Tibial nerve (tissue), 4 donors: ENCODE results near the gene PCSK2.

Experiments used
- EP300 ChIP-seq, 2 donors: sonication (generic); formaldehyde crosslinking; IDR thresholded peaks; one replicate each; pipeline ENCODE4 v1.6.1; 2017; ENCODE audit warnings: antibody characterized with exemption in 2 of 2, mild to moderate bottlenecking in 1 of 2
- POLR2A ChIP-seq, 2 donors: fragments of 450-650 bp; IDR thresholded peaks; one replicate each; pipeline ENCODE4 v1.6.1; 2017; ENCODE audit warnings: antibody characterized with exemption in 2 of 2, mild to moderate bottlenecking in 2 of 2, moderate library complexity in 2 of 2
- TF ChIP-seq, protein P1 (sequence below), 5 experiments: fragments of 200-600 bp in 3 of 5; fragments of 450-650 bp in 2 of 5; sonication (generic) in 3 of 5; IDR thresholded peaks; one replicate each; pipeline ENCODE4 v1.5.1; 2016 to 2019; ENCODE audit warnings: antibody characterized with exemption in 5 of 5, mild to moderate bottlenecking in 3 of 5, moderate library complexity in 2 of 5

DNA sequence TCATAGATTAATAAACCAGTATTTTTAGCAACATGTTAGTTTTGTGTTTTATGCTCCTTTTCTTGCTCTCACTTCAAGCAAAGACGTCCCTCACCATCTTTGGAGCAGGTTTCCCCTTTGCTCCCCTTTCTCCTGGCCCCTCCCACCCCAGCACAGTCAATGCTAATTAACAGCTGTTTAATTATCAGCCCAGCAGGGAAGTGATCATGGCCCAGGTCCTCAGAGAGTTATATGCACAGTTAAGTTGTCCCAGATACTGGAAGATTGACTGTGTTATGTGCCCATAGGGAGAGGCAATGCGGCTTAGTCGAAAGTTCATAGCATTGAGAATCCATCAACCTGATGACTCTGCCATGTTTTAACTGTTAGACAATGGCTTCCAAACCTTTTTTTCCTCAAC, 123.5 kb downstream of the PCSK2 start:
- TF ChIP-seq, protein P1, sequence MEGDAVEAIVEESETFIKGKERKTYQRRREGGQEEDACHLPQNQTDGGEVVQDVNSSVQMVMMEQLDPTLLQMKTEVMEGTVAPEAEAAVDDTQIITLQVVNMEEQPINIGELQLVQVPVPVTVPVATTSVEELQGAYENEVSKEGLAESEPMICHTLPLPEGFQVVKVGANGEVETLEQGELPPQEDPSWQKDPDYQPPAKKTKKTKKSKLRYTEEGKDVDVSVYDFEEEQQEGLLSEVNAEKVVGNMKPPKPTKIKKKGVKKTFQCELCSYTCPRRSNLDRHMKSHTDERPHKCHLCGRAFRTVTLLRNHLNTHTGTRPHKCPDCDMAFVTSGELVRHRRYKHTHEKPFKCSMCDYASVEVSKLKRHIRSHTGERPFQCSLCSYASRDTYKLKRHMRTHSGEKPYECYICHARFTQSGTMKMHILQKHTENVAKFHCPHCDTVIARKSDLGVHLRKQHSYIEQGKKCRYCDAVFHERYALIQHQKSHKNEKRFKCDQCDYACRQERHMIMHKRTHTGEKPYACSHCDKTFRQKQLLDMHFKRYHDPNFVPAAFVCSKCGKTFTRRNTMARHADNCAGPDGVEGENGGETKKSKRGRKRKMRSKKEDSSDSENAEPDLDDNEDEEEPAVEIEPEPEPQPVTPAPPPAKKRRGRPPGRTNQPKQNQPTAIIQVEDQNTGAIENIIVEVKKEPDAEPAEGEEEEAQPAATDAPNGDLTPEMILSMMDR (IDR thresholded peaks at IDR 0.05), result no peak
- TF ChIP-seq EP300 (IDR thresholded peaks at IDR 0.05), result no peak
- no peak for TF ChIP-seq POLR2A (IDR thresholded peaks at IDR 0.05)
